SKM-1 treated with dmso at 0.1 percent for 144 hours (cell line): ENCODE results near the gene MYH13.
"Not testable (repeated sequence)": the region's sequence is repeated elsewhere in the genome, so short reads cannot be mapped to it uniquely, and the experiment has no call there.

Experiments used
- DNase-seq: peaks from one replicate; lab custom pipeline; 2025; ENCODE audit not compliant: unreplicated experiment; lab: John Stamatoyannopoulos, UW

MYH13 gene

DNA sequence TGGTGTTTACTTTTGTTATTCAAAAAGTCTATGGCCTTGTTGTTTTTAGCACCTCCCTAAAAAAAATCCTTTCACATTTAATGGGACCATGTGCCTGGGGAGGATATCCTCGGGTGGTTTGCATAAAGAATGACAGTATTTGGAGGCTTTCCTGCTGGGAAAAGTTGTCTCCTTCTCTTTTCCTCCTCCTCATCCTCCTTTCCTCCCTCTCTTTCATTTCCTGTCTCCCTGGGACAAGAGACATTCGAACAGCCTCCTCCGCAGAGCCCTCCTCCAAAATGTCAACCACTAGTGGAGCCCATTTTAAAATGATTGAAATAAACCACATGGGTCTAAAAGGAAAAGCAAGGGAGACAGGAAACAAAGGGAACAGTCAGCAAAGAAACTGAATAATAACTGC lies 67.4 kb downstream of the MYH13 start:
- DNase-seq = no peak

- DNase-seq = no peak
Observed at GRCh38 chr17:10304758-10305300, 68.0 kb downstream of the MYH13 start.

DNA sequence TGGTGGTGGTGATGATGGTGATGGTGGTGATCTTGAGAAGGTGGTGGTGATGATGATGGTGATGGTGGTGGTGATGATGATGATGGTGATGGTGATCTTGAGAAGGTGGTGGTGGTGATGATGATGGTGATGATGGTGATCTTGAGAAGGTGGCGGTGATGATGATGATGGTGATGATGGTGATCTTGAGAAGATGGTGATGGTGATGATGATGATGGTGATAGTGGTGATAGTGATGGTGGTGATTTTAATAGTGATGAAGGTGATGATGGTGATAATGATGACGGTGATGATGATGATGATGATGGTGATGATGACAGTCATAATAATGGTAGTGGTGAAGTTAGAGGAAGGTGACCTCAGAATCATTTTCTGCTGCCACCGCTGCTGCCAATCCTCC lies 75.1 kb downstream of the MYH13 start:
- no peak for DNase-seq

- peak; percentile 54 for DNase-seq
Observed at GRCh38 chr17:10295728-10296343, 77.0 kb downstream of the MYH13 start.

DNA sequence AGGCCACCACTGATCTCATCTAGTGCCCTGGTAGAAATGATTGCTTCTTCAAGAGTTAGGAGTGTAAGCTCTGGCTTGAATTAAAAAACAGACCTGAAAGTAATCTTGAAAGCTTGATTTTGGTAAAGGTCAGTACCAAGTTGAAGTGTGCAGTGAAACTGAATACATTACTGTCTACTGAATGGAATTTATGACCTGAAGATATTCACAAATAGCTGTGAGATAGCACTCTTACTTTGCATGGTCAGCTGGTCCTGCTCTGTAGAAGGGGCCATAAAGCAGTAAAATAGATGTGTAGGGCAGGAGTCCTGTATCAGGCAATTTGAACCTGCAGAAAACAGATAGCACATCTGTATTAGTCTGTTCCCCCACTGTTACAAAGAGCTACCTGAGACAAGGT lies 78.6 kb downstream of the MYH13 start:
- no peak for DNase-seq

GRCh38 chr17:10292057-10292937 lies 80.5 kb downstream of the MYH13 start:
- no peak for DNase-seq

DNA sequence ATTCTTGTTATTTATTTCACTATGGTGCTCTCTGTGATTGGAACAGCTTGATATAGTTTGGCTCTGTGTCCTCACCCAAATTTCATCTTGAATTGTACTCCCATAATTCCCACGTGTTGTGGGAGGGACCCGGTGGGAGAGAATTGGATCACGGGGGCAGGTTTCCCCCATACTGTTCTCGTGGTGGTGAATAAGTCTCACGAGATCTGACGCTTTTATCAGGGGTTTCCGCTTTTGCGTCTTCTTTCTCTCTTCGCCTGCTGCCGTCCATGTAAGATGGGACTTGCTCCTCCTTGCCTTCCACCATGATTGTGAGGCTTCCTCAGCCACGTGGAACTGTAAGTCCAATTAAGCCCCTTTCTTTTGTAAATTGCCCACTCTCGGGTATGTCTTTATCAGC lies 81.2 kb downstream of the MYH13 start:
- not testable (repeated sequence) for DNase-seq

DNA sequence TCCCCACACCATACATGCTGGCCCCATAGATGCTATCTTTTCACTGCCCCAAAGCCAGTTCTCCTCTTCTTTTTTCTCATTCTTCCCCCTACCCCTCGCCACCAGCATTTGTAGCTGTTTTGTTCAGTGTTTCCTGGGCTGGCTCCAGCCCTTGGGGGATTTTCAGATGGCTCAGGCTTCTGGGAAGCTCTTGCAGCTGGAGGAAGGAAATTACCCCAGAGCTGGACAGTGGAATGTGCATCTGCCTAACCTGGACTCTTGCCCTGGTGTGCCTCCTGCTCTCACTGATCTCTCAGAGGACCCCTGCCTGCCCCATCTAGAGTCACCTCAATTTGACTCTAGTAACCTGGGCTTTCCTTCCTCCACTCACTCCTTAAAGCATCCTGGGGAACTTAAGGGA lies 82.8 kb downstream of the MYH13 start:
- no peak for DNase-seq

DNA sequence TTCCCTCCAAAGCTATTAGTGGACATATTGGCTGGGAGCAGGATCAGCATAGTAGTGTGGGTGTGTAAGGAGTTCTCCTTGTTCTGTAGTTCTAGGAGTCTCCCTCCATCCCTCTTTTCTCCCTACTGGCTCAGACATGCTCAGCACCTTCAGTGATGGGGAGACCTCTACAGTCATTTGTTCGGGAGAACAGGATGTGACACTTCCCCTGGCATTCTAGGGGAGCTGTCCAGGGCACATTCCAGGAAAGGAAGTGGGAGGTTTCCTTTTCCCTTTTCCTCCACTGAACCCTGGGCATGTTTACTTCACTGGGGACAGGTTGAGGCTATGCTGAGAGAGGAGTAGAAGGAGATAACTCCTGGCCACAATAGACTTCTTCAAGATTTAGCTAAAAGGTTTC lies 86.5 kb downstream of the MYH13 start:
- DNase-seq = no peak

GRCh38 chr17:10285896-10286295 lies 86.9 kb downstream of the MYH13 start:
- DNase-seq = no peak

DNA sequence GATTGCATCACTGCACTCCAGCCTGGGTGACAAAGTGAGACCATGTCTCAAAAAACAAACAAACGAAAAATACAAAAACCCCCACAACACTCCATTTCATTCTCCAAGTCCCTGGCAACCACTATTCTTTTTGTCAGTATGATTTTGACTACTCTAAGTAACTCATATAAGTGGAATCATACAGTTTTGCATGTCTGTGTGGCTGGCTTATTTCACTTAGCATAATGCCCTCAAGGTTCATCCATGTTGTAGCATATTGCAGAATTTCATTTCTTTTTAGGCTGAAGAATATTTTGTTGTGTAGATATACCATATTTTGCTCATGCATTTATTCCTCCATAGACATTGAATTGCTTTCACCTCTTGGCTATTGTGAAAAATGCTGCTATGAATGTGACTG lies 92.7 kb downstream of the MYH13 start:
- no peak for DNase-seq

DNA sequence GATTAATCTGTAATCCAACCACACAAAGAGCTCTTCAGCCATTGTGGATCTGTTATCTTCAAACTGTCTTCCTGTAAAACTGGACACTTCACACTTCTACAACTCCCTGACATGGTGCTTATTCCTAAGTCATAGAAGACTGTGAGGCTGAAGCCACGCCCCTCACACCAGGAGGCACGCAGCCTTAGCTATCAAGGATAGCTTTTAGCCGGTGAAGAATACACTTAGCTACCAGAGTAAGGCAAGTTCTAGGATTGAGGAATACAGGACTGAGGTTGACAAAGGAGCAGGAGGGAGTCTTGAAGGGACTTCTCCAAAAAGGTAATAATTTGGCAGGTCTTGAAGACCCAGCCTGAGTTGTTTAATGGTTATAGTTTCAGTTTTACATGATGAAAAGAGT lies 94.6 kb downstream of the MYH13 start:
- no peak for DNase-seq

DNA sequence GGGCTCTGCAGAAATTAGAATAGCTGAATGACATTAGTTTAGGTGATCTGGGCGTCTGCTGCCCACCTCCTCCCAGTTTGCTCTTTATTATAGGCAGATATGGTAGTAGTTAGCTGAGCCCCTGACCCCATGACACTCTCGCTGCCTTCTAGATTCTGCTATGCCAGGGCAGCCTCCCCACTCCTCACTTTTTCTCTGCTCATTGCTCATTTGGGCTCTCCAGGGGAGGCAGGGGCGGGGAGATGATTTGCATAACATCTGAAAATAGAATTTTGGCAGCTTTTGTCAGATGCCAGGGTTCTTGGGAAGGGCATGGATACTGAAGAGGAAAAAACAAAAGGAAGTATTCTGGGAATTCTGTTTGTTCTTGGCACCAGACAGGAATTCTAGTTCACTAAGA lies 96.4 kb downstream of the MYH13 start:
- DNase-seq = no peak

DNA sequence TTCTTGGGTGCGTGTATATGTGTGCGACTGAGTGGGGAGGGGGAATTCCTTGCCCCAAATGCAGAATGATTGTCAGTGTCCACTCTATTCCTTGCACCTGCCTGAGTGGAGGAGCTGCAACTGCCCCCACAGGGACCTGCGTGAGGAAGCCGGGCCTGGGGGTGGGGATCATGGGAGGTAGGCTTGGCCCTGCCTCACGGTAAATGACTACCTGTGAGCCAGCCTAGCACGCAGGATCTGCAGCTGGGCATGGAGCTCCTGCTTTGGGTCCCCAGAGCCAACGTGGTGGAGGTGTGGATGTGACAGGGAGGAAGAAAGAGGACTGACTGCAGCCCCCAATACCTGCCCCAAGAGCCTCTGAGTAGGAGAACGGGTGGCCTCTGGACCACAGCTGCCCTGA lies 97.4 kb downstream of the MYH13 start:
- DNase-seq = no peak

DNA sequence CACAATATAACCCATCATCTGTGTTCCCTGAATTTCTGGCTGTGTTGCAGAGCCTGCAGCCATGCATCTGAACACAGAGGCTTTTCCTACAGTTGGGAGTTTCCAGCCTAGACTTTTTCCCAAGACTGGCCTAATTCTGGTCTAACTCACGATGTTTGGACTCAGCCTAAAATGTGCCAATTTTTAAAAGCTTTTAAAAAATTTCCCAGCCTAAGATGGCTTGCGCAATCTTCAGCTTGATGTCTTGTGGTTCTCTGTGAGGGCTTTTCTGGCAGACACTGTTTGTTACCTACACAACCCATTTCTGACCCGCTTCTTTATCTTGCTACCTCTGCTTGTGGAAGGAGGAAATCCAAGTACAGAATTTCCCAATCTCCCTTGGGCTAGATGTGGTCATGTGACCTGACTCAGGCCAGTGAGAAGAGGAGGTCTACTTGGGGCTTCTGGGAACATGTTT lies 101.7 kb downstream of the MYH13 start:
- DNase-seq = peak; percentile 24

DNA sequence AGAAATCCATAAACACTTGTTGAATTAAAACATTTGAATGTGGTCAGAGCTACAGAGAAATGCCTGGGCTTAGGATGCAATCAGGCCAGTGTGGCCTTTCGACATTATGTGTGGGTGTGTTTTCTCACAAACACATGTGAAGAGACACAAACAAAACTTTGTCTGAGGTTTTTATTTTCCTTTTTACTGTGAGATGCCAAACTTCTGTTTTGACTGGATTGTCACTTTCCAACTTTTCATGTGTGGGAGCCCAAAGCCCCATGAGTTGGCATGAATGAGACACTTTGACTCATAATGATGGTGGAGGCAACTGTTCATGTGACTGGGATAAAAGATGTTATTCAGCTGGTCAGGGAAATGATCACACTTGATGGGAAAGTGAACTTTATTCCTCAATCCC lies 102.5 kb downstream of the MYH13 start:
- no peak for DNase-seq

DNA sequence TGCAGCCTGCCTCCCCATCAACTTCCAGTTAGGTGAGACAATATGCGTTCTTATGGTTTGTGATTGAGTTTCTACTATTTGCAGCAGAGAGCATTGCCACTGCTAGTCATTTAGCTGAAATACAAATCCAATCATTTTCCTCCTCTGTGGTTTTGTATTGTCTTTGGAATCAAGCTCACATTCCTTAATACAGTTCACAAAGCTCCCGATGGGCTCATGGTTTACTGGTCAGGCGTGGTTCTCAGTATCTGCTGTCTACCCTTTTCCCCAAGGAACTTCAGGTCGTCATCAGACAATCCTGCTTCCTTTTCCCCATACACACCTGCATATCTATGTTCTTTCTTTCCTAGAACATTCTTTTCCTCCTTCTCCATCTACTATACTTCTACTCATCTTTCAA lies 104.8 kb downstream of the MYH13 start:
- no peak for DNase-seq

- DNase-seq = no peak
Observed at GRCh38 chr17:10266296-10266876, 106.4 kb downstream of the MYH13 start.

DNA sequence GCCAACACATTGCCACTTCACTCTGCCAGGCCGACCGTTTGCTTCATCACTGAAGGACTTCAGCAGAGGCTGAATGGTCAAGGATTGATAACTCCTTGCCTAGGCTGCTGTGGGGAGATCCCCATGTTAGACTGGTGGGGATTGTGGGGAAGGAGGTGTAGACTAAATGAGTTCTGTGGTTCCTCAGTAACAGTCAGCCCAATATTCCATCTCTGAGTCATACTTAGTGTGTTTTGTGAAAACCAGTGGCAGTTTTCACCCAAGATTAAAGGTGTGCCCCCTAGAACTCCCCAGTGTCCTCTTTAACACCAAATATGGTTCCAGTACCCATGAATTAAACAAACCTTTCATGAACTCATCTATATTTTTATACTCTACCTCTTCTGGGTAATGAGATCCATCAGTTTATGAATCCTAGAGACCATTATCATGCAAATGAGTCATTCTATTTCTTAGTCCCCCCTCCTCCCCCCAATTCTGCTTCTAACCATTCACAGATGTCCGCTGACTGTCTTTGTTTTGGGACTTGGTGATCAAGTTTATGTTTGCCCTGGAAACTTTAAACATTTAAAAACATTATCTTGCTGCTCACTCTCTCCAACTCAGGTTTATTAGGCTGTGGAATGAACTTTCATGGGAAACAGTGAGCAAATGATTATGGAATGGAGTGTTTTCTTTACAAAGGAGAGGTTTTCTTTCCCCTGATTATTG lies 107.6 kb downstream of the MYH13 start:
- DNase-seq = no peak

GRCh38 chr17:10264051-10264450 lies 108.8 kb downstream of the MYH13 start:
- DNase-seq = no peak

DNA sequence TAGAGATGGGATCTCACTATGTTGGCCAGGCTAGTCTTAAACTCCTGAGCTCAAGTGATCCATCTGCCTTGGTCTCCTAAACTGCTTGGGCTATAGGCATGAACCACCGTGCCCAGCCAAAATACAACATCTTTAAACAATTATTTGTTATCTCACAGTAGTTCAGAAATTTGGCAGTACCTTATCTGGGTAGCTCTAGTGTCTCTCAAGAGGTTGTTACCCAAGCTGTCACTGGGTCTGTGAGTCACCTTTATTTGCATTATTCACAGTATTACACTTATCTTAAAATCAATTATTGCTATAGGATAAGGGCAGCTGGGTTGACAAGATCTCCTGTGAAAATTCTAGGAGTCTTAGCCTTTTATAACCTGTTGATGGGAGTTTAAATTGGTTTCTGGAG lies 110.4 kb downstream of the MYH13 start:
- no peak for DNase-seq
